Liver (tissue), 9 donors: ENCODE measurements around the gene PLCL1. TPM values are rescaled to one million over a fixed set of nuclear protein-coding genes. Genes with fewer than 3 reads are reported as not detected.

Experiments
- DNase-seq: peaks from one replicate; pipeline ENCODE4 v3.0.0-alpha.2; 2017; ENCODE audit warnings: low spot score
- H3K27ac ChIP-seq, 2 donors: one replicate each; pipeline ENCODE4 v1.7.0; 2013; ENCODE audit warnings: inconsistent platforms in 2 of 2, low read length in 2 of 2, control low read depth in 1 of 2, low read depth in 1 of 2, mild to moderate bottlenecking in 1 of 2
- H3K27me3 ChIP-seq, 4 donors: one replicate each; pipeline versions ENCODE4 v1.6.1 to v1.7.0; 2013; ENCODE audit warnings: low read length in 3 of 4, inconsistent platforms in 1 of 4, mild to moderate bottlenecking in 1 of 4, moderate library complexity in 1 of 4; ENCODE audit not compliant: control insufficient read depth in 4 of 4, insufficient read depth in 4 of 4
- H3K36me3 ChIP-seq, 4 donors: one replicate each; pipeline versions ENCODE4 v1.6.1 to v1.7.0; 2013; ENCODE audit warnings: low read length in 3 of 4, mild to moderate bottlenecking in 3 of 4, low read depth in 1 of 4, moderate library complexity in 1 of 4; ENCODE audit not compliant: control insufficient read depth in 4 of 4, insufficient read depth in 3 of 4
- H3K4me1 ChIP-seq, 4 donors: one replicate each; pipeline versions ENCODE4 v1.6.1 to v1.7.0; 2013; ENCODE audit warnings: low read length in 3 of 4, mild to moderate bottlenecking in 3 of 4, moderate library complexity in 1 of 4; ENCODE audit not compliant: control insufficient read depth in 4 of 4, insufficient read depth in 4 of 4
- H3K4me3 ChIP-seq, 3 donors: one replicate each; pipeline versions ENCODE4 v1.6.1 to v1.7.0; 2013; ENCODE audit warnings: low read length in 3 of 3, control low read depth in 1 of 3, low read depth in 1 of 3, mild to moderate bottlenecking in 1 of 3
- H3K9ac ChIP-seq, 2 donors: one replicate each; pipeline ENCODE4 v1.7.0; 2013; ENCODE audit warnings: low read length in 2 of 2, mild to moderate bottlenecking in 2 of 2, moderate library complexity in 2 of 2, control low read depth in 1 of 2, low read depth in 1 of 2
- H3K9me3 ChIP-seq, 4 donors: one replicate each; pipeline versions ENCODE4 v1.6.1 to v1.7.0; 2013; ENCODE audit warnings: low read length in 3 of 4; ENCODE audit not compliant: control insufficient read depth in 4 of 4
- ATF3 ChIP-seq: IDR thresholded peaks from 2 replicates; pipeline ENCODE4 v1.6.1; 2016; ENCODE audit warnings: antibody characterized with exemption
- EGR1 ChIP-seq, 2 donors: IDR thresholded peaks; 2 replicates each; pipeline ENCODE4 v1.6.1; 2016 to 2018; ENCODE audit warnings: antibody characterized with exemption in 2 of 2, low read depth in 2 of 2
- FOXA1 ChIP-seq: IDR thresholded peaks from 2 replicates; pipeline ENCODE4 v1.6.1; 2016; ENCODE audit warnings: antibody characterized with exemption
- FOXA2 ChIP-seq: IDR thresholded peaks from 2 replicates; pipeline ENCODE4 v1.6.1; 2016; ENCODE audit warnings: antibody characterized with exemption
- GABPA ChIP-seq, 2 donors: IDR thresholded peaks in 1 of 2; conservative IDR thresholded peaks in 1 of 2; 2 replicates each; pipeline ENCODE4 v1.6.1; 2016; ENCODE audit warnings: antibody characterized with exemption in 2 of 2, mild to moderate bottlenecking in 1 of 2, moderate library complexity in 1 of 2
- HNF4A ChIP-seq, 2 donors: conservative IDR thresholded peaks; 2 replicates each; pipeline ENCODE4 v1.6.1; 2016; ENCODE audit warnings: antibody characterized with exemption in 2 of 2, mild to moderate bottlenecking in 2 of 2
- HNF4G ChIP-seq: IDR thresholded peaks from 2 replicates; pipeline ENCODE4 v1.6.1; 2016; ENCODE audit warnings: antibody characterized with exemption
- RAD21 ChIP-seq, 2 donors: IDR thresholded peaks; 2 replicates each; pipeline ENCODE4 v1.6.1; 2016; ENCODE audit warnings: antibody characterized with exemption in 2 of 2, mild to moderate bottlenecking in 2 of 2
- REST ChIP-seq: IDR thresholded peaks from 2 replicates; pipeline ENCODE4 v1.6.1; 2016; ENCODE audit warnings: antibody characterized with exemption, mild to moderate bottlenecking
- RXRA ChIP-seq, 2 donors: IDR thresholded peaks; 2 replicates each; pipeline ENCODE4 v1.6.1; 2017 to 2018; ENCODE audit warnings: antibody characterized with exemption in 2 of 2, mild to moderate bottlenecking in 1 of 2
- YY1 ChIP-seq: IDR thresholded peaks from 2 replicates; pipeline ENCODE4 v1.6.1; 2016; ENCODE audit warnings: antibody characterized with exemption, mild to moderate bottlenecking
- ZBTB33 ChIP-seq: IDR thresholded peaks from 2 replicates; pipeline ENCODE4 v1.6.1; 2016; ENCODE audit warnings: antibody characterized with exemption
- WGBS: extraction: QIAGEN DNeasy Blood & Tissue Kit; methylation state at CpG from one replicate; pipeline ENCODE4 v1.1.7; 2013; 5-methylcytosine and 5-hydroxymethylcytosine counted together
- polyA plus RNA-seq, 2 donors: library from polyadenylated mRNA; stranded (reverse) in 1 of 2; unstranded in 1 of 2; fragments of 200-250 nt in 1 of 2; fragments of >200 nt in 1 of 2; fragmentation: Nextera tagmentation in 1 of 2; extraction: Ambion mirVana in 1 of 2; gene quantifications; one replicate each; pipeline versions ENCODE4 v1.2.1 to v1.2.3, GENCODE V29; 2013 to 2015
- total RNA-seq, 2 donors: library from RNA; depleted of rRNA; stranded (reverse); fragments of >200 nt; gene quantifications; one replicate each; pipeline ENCODE4 v1.2.3, GENCODE V29; 2014
- donor health status: healthy.
- donor health status: healthy.
- donor health status: healthy.
- donor health status: healthy.
- donor health status: healthy.

The PLCL1 gene
- total and polyA plus RNA-seq, 4 donors = 0.08 to 0.59 (median 0.31) TPM

GRCh38 chr2:197877038-197877437, 72.6 kb downstream of the PLCL1 start (continued):
- no peak for TF ChIP-seq REST

GRCh38 chr2:197878792-197879191, 74.4 kb downstream of the PLCL1 start:
- WGBS = 72% methylated on average over 1 of the region's 1 CpG
- no peak overlapping the region for H3K4me3 ChIP-seq
- no peak overlapping the region for H3K27ac ChIP-seq
- DNase-seq = no peak
- H3K27me3 ChIP-seq = no peaks in the 10 kb centered on the region
- no peak for TF ChIP-seq FOXA2
- TF ChIP-seq FOXA1 = no peak
- TF ChIP-seq HNF4A (conservative IDR thresholded peaks at IDR 0.05) = no peak
- TF ChIP-seq EGR1 (IDR thresholded peaks at IDR 0.05; ENCODE audit: low read depth in 2 of 2) = no peak
- TF ChIP-seq HNF4G = no peak
- TF ChIP-seq YY1 = no peak
- no peak for TF ChIP-seq ATF3
- no peak for TF ChIP-seq REST
- TF ChIP-seq RAD21 (IDR thresholded peaks at IDR 0.05) = no peak
- TF ChIP-seq ZBTB33 = no peak
- no peak for TF ChIP-seq GABPA (IDR thresholded peaks at IDR 0.05 in 1 of 2, conservative IDR thresholded peaks at IDR 0.05 in 1 of 2)
- TF ChIP-seq RXRA (IDR thresholded peaks at IDR 0.05) = no peak
- H3K36me3 ChIP-seq = no peaks in the 10 kb centered on the region
- peaks cover 0 to 1% (median 0%) of the 10 kb centered on the region in 4 donors for H3K4me1 ChIP-seq
- no peaks in the 10 kb centered on the region for H3K9me3 ChIP-seq
- H3K9ac ChIP-seq = no peak overlapping the region
